ENCODE results near the gene SLC13A3.

Gene SLC13A3

DNA sequence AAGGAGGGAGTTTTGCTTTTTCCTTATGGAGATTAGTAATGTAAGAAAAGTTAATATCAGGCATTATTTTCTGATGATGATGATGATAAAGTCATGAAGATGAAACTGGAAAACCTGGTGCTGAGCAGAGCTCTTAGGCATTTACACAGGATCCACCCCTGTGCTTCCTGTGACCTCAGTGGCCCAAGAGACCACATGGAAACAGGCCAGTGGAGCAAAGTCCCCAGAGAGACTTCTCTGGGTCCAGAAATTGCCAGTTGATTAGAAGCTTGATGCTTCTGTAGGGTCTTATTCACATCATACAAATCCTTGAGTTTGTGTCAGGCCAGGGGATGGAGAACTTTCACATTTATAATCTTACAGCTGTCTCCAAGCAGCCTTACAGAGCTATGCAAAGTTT, 46.1 kb downstream of the SLC13A3 start:
- DNase-seq (ENCODE audit: low read depth): no peak

DNA sequence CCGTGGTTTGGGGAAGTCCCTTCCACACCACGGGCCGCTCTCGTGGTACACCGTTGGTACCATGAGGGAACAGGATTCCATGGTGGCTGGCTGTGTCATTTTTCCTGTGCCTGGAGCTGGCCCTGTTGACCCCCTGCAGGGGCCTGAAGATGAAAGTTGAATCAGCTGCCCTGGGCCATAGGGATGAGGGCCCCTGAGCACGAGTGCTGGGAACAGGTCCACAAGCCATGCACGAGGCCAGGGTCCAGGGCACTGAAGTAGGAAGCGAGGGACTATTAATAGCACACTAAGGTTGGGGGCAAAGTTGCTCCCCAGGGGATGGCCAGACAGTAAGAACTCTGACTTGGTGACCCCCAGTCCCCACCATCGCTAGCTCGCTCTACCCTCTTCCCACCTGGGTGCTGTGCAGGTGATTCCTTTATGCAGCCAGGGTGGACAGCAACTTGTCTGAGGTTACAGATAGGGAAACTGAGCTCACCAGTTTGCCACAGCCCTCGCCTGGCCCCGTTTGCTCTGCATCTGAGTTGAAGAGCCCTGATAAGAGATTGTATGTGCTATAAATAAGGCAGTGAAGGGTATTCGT, 46.6 kb downstream of the SLC13A3 start:
- no peak for DNase-seq (ENCODE audit: low read depth)

DNA sequence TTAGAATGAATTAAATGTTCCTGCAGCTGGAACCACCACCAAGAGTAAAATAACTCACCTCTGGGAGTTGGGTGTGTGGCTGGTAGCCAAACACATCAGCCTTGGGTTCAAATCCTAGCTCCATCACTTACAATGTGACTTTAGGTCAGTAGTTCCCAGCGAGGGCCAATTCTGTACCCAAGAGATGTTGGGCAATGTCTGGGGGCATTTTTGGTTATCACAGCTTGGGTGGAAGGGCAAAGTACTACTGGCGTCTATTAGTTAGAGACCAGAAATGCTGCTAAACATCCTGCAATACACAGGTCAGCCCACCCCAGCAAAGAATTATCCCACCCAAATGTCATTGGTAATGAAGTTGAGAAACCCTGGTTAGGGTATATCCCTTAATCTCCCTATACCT, 48.8 kb downstream of the SLC13A3 start:
- no peak for DNase-seq (ENCODE audit: low read depth)

DNA sequence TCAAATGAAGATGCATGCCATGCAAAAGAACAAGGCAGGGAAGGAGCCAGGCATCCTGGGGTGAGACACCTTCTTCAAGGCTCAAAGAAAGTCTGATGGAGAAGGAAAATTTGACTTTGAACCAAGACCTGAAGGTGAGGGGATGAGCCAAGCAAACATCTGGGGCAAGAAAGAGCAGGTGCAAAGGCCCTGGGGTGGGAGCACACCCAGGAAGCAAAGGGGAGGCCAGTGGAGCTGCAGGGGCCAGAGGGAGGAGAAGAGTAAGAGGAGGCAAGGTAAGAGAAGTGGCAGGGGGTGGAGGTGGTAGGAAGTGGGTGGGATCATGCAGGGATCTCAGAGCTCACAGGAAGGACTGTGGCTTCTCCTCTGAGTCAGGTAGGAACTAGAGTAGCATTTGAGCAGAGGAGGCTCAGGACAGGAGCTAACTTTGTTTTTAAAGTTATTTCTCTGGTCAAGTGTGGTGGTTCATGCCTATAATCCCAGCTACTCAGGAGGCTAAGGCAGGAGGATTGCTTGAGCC, 49.6 kb downstream of the SLC13A3 start:
- DNase-seq (ENCODE audit: low read depth): no peak

DNA sequence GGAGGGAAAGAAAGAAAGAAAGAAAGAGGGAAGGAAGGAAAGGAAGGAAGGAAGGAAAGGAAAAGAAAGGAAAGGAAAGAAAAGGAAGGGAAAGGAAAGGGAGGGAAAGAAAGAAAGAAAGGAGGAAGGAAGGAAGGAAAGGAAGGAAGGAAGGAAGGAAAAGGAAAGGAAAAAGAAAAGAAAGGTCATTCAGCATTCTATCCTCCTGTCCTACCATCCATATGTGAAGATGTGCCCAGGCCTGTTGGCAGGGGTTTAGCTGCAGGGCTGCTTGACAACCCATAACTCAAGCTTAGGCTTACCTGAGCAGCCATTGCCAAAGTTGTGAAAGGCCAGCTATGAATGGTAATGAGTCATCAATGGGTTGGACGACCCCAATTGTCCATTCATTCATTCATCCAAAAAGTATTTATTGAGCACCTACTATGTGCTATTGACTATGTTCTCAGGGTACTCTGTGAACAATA, 50.9 kb downstream of the SLC13A3 start:
- no peak for DNase-seq (ENCODE audit: low read depth)

DNA sequence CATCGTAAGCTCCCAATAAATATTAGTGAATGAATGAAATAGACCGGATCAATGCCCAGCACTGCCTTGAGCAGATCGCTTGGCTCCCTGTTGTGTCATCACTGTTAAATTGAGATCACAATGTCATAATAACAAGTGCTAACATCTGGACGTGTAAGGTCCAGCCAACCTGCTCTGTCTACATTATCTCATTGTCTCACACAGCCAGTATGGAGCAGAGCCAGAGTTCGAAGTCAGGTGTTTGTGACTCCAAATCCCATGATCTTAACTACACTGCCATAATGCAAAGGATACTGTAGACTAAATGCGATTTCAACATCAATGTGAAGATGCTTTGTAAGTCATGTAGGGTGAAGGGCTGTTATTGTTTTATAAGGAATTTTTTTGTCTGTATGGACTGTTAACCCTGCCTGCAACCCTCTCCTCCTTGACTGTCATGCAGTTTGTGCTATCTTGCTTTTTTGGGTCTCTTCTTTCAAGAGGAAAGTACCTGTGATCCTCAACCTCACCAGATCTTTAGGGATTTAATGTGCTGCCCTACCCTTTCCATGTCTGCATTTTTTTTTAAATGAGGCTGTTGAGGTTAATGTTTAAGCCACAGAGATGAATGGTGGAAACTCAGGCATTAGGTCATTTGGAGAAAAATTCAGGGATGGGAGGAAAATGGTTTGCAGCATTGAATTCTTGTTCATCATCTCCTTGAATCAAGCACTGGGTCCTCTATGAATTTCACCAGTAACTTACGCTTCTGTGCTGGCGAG, 51.9 kb downstream of the SLC13A3 start:
- no peak for DNase-seq (ENCODE audit: low read depth)

DNA sequence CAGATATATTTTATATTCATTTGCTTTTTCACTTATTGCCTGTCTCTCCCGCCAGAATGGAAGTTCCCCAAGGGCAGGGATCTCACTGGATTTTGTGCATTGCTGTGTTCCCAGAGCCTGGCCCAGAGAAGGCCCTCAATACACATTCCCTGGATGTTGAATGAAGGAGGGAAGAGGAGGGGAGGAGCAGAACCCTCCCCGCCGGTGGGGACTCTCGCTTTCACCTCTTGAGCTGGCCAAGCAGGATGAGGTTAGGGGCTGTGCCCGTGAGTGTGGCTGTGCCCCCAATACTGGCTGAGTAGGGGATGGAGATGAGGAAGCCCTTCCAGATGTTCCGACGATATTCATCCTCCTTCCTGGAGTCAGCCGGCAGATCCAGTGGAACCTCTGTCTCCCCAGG, 55.3 kb downstream of the SLC13A3 start:
- DNase-seq (ENCODE audit: low read depth): no peak

DNA sequence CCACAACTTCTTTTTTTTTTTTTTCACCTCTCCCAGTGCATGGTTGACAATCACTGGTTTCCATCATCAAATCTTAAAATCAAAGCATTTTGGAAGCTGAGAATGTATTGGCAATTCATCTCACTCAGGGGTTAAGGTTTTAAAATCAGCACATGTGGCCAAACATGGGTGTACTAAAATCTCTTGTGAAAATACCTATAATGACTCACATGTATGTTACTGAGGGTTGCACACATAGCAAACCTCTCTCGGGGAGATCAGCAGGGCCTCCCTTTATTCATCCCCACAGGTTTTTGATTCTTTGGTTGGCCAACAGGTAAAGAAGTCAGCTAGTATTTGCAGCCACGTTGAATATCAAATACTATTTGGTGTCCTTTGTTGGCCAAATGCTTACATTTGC, 56.5 kb downstream of the SLC13A3 start:
- no peak for DNase-seq (ENCODE audit: low read depth)

DNA sequence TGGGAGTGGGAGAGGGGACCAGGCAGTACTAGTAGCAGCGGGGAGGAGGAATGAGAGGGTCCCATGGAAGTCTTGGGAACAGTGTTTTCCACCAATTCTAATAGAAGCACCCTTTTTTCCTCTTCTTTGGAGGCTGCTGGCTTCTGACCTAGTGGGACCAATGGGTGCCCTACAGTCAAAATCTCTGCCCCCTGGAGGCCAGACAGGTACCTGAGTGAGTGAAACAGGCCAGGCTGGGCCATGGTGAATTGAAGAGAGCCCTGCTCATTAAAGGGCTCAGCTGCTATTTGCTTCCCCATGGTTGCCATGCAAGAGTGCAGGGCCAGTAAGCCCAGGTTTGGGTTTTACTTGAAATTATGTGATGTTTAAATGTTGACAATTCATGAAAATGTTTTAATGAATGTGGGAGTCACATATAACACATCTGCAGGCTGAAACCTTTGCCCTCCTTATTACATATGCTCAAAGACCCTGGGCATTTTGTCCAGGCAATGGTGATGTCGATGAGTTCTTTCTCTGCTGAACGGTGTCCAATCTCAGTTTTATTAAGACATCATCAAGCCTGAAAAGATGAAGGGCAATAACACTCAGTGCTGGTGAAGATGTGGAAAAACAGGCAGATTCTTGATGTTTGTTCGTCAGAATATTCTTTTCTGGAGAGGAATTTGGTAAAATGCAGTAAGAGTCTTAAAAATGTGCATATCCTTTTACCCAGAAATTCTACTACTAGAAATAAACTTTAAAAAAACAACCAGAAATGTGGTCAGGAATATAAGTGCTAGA, 58.5 kb downstream of the SLC13A3 start:
- no peak for DNase-seq (ENCODE audit: low read depth)

DNA sequence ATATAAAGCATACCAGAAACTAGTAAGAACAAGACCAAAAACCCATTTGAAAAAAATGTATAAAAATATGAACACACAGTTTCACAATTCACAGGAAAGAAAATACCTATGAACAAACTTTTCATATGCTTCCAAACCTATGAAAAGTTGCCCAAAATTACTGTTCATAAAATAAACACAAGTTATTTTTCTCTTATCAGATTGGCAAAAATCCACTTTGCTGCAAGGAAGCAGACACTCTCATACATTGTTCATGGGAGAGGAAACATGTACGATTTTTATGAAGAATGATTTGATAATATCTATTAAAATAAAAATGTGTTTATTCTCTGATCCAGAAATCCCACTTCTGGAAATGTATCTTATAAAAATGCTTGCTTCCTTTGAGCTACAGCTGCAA, 60.8 kb downstream of the SLC13A3 start:
- DNase-seq (ENCODE audit: low read depth): no peak

DNA sequence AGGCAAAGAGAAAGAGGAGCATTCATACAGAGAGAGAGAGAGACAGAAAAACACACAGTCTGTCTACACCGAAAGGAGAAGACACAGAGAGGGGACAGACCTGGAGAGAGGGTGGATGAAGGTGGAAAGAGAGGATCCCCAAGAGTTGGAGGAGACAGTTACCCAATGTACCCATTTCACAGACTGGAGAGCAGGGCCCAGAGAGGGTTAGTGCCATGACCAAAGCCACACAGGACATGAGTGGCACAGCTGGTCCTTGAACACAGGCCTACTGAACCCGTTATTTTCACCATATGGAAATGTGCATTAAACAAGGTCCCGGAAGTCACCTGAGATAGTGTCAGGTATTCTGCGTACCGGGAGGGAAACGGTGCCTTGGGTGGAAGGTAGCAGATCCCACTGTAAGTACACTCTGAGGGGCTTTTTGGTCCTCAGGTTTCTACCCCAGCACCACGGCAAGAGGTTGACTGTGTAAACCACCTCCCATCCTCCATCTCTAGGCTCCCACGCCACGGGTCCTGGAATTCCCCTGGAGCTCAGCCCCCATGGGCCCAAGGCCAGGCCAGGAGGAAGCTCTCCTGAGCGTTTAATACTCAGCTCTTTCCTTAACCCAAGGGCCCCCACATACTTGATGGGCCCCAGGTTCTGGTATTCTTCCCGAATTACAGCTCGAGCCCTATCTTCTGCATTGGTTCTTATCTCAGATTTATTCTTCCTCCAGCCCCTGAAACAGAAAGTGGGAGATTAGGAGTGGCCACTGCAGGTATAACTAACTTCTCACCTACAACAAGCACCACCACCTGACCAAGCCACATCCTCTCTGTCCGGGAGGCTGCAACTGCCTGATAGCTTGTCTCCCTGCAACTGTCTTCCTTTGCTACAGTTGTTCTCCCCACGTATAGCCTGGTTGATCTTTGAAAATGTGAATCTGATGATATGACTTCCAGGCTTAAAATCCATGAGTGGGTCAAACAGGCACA, 62.4 kb downstream of the SLC13A3 start:
- no peak for DNase-seq (ENCODE audit: low read depth)

DNA sequence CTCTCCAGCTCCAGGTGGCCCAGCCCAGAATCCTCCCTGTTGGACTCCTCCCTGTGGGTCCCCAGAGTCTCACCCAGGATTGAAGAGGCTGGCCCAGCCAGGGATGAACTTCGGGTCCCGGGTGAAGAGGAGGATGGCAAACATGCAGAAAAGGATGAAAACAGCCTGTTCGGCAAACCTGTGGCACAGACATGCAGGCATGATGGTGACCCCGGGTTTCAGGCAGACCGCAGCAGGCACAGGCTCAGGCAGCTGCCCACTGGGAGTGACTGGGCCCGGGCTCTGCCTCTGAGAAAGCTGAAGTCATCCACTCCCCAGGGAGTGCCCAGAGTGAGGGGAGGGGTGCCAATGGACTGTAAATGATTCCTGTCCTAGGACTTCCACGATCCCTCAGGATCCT, 63.3 kb downstream of the SLC13A3 start:
- DNase-seq (ENCODE audit: low read depth): no peak

DNA sequence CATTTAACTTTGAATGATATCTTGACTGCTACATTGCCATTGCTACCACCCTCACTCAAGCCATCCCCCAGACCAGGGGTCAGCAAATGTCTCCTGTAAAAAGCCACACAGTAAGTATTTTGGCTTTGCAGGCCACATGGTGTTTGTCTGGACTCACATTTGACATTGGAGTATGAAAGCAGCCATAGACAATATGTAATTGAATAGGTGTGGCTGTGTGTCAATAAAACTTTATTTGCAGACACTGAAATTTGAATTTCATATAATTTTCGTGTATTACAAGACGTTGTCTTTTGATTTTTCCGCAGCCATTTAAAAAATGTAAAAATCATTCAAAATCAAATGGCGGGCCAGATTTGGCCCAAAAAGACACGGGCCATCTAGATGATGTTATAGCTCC, 64.5 kb downstream of the SLC13A3 start:
- no peak for DNase-seq (ENCODE audit: low read depth)

DNA sequence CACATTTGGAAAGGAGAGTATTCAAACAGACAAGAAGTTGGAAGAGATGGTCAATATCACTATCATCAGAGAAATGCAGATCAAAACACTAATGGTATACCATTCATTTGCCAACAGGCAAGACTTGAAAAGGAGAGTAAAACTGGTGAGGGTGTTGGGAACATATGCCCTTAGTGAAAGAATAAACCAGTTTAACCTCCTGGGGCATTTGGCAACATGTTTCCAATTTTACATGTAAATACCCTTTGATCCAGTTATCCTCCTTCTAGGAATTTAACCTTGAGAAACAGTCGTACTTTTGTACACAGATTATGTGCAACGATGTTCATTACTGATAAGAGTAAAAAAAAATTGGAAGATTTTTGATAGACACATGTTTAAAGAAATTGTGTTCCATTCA, 66.8 kb downstream of the SLC13A3 start:
- DNase-seq (ENCODE audit: low read depth): no peak

DNA sequence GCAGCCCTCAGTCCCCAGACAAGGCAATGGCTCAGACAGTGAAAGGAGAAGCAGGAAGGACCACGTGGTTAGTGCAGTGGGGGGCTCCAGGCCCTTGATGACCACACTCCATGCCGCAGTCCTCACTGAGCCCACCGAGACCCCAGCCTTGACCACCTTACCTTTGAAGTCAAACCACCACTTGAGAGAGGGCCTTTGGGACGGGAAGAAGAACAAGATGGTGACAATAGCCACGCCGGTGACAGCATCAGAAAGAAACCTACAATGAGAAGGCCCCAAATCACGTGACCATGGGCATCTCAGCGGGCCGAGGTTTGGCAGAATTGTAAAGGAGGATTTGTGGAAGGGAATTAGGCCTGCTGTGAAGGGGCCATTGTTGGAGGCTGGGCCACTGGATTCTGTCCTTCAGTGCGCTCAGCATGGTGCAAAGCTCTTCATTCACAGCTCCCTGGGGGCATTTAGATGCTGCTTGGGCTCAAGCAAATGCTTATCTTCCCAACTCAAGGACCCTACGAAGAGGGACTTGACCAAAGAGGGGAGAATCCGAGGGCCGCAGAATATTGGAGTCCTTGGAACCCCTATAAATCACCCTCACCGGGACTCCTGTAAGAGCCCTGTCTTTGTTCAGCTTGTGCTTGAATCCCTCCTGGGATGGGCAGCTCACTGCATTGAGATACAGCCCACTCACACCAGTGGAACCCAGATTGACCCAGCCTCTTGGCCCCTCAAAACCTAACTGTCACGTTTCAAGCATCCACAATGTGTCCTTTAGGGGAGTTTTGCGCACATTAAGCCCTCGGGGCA, 67.6 kb downstream of the SLC13A3 start:
- no peak for DNase-seq (ENCODE audit: low read depth)

DNA sequence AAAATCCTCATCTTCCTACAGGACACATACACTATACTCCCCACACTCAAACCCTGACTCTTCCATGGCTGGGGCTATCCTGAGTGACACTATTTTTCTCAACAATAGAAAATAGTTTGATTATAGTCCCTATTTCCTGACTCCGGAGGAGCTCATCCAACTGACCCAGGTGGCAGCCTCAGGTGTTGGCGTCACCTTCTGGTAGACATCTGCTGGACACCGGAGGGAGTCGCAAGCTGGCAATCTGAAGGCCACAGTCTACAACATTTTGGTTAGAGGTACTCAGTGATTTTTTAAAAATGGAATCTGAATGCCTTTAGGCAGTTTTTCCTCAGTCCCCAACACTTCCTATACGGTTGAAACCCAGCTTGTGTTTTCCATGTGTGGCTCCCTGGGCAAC, 68.6 kb downstream of the SLC13A3 start:
- DNase-seq (ENCODE audit: low read depth): no peak

DNA sequence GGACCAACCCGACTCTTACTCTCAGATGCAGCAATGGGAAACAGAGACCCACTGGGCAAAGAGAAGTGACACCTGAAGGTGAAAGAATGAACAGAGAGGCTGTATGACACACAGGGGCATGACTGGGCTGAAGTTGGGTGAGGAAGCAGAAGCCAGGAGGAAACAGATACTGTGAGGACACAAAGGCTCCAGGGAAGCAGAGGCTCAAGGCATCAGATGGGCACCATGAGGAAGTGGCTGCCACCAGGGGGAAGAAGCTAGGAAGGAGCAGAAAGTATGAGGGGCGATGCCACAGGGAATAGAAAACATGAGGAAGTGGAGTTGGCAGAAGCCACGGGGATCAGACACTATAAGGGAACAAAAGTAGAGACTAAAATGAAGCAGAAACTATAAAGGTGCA, 69.9 kb downstream of the SLC13A3 start:
- no peak for DNase-seq (ENCODE audit: low read depth)

DNA sequence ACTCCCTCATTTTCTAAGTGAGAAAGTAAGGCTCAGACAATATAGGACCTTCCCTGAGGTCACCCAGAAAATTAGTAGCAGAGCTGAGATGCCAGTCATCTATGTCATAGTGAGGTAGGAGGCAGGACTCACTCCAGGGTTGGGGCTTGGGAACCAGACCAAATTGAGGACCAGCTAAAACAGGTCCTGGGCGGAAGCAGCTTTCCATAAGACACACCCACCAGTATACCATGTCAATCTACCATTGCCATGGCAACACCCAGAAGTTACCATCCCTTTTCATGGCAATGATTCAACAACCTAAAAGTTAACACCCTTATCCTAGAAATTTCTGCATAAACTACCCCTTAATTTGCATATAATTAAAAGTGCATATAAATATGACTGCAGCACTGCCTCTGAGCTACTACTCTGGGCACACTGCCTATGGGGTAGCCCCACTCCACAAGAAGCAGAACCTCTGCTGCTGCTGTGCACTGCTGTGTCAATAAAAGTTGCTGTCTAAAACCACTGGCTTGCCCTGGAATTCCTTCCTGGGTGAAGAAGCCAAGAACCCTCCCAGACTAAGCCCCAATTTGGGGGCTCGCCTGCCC, 70.5 kb downstream of the SLC13A3 start:
- DNase-seq (ENCODE audit: low read depth): no peak

DNA sequence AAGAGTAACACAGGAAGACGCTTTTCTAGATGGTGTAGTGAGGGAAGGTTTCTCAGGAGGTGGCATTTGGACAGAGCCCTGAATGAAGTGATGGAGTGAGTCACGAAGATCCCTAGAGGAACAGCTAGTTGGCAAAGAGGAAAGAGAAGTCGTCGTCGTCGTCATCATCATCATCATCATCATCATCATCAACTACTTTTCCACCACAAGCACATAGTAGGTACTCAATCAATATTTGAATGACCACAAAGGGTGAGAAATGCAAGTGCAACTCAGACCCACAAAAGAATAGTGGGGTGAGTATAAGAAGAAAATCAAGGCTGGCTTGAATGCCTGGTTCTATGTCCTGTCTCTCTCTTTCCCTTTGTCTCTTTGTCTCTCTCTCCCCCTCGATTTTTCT, 72.5 kb downstream of the SLC13A3 start:
- no peak for DNase-seq (ENCODE audit: low read depth)

DNA sequence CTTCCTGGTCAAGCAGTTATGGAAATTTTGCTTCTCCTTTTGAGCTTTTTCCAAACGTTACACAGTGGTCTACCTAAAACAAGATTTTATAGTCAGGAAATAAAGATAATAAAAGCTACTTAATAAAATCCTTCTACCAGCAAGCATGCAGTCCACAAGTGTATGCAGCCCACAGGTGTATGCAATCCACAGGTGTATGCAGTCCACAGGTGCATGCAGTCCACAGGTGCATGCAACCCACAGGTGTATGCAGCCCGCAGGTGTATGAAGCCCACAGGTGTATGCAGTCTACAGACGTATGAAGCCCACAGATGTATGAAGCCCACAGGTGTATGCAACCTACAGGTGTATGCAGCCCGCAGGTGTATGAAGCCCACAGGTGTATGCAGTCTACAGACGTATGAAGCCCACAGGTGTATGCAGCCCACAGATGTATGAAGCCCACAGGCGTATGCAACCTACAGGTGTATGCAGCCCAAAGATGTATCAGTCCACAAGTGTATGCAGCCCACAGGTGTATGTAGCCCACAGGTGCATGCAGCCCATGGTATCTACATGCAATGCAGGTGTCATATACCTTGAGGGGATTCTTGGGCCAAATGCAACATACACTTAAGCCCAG, 74.4 kb downstream of the SLC13A3 start:
- DNase-seq (ENCODE audit: low read depth): no peak
